ENCODE measurements around the gene SLC6A13. TPM values are rescaled to one million over a fixed set of nuclear protein-coding genes. Genes with fewer than 3 reads are reported as not detected.

SLC6A13 gene
- total and polyA plus RNA-seq, 2 donors (not counting 1 experiment from before 2014, with no cell fraction given): 0.22 to 0.54 TPM

- 61% methylated on average over 12 of the region's 16 CpGs for WGBS (ENCODE audit: insufficient coverage)
- Mint-ChIP-seq H3K27me3 (peaks cover 31% of the 10 kb centered on the region), H3K27ac (no peak overlapping the region), H3K4me1 (no peaks in the 10 kb centered on the region), H3K9me3 (ENCODE audit: insufficient read depth) (peaks cover 2% of the 10 kb centered on the region), H3K4me3 (no peak overlapping the region)
- Histone ChIP-seq H2AFZ (ENCODE audit: insufficient read depth, low read depth, low read length, poor library complexity, severe bottlenecking) (no peak overlapping the region), H3K4me2 (replicated peaks; ENCODE audit: low read depth, low read length, poor library complexity, severe bottlenecking) (no peak overlapping the region), H4K20me1 (ENCODE audit: control insufficient read depth, insufficient read depth, low read length, poor library complexity, severe bottlenecking) (no peaks in the 10 kb centered on the region), H3K79me2 (ENCODE audit: control insufficient read depth, insufficient read depth, low read length) (no peaks in the 10 kb centered on the region), H3K27me3 (replicated peaks in 1 of 4; ENCODE audit: control extremely low read depth in 1 of 4, control insufficient read depth in 3 of 4, insufficient read depth in 4 of 4, low read length in 3 of 4) (peaks cover 0 to 34% (median 6%) of the 10 kb centered on the region in 4 experiments), H3K4me3 (ENCODE audit: control extremely low read depth in 1 of 5, extremely low read depth in 1 of 5, insufficient read depth in 1 of 5, low read depth in 2 of 5, low read length in 4 of 5) (no peak overlapping the region), H3K27ac (ENCODE audit: low read length in 2 of 2) (no peak overlapping the region), H3K9ac (ENCODE audit: low read length) (no peak overlapping the region), H3K4me1 (ENCODE audit: control insufficient read depth in 2 of 2, insufficient read depth in 2 of 2, low read length in 2 of 2) (peaks cover 0 to 3% of the 10 kb centered on the region in 2 donors), H3K36me3 (replicated peaks in 1 of 2; ENCODE audit: control extremely low read depth in 1 of 2, control insufficient read depth in 1 of 2, extremely low read depth in 1 of 2, insufficient read depth in 2 of 2, low read length in 1 of 2) (no peaks in the 10 kb centered on the region), H3K9me3 (ENCODE audit: control extremely low read depth in 1 of 3, control insufficient read depth in 2 of 3, insufficient read depth in 1 of 3, low read length in 2 of 3) (peaks cover 0 to 11% (median 0%) of the 10 kb centered on the region in 3 donors)
- ATAC-seq (ENCODE audit: low read depth) (no peak), DNase-seq (no peak)
- no peak for TF ChIP-seq CTCF (IDR thresholded peaks at IDR 0.05)
- TF ChIP-seq EZH2 (IDR thresholded peaks at IDR 0.05; ENCODE audit: borderline replicate concordance, insufficient read depth, low read depth, low read length, poor library complexity, severe bottlenecking): no peak
- POLR2A ChIA-PET: no interaction called here
- intact Hi-C loops (cut with micrococcal nuclease): no loop called here
- CTCF ChIA-PET: no interaction called here
Observed at GRCh38 chr12:203074-203461, 59.6 kb downstream of the SLC6A13 start.

GRCh38 chr12:202081-202731, 60.4 kb downstream of the SLC6A13 start:
- H3K27me3 Mint-ChIP-seq: peaks cover 25% of the 10 kb centered on the region
- peaks cover 0 to 34% (median 6%) of the 10 kb centered on the region in 4 experiments for H3K27me3 ChIP-seq (replicated peaks in 1 of 4; ENCODE audit: control extremely low read depth in 1 of 4, control insufficient read depth in 3 of 4, insufficient read depth in 4 of 4, low read length in 3 of 4)
- H3K4me2 ChIP-seq (replicated peaks; ENCODE audit: low read depth, low read length, poor library complexity, severe bottlenecking): no peak overlapping the region
- no peak overlapping the region for H2AFZ ChIP-seq (ENCODE audit: insufficient read depth, low read depth, low read length, poor library complexity, severe bottlenecking)
- H3K36me3 ChIP-seq (replicated peaks in 1 of 2; ENCODE audit: control extremely low read depth in 1 of 2, control insufficient read depth in 1 of 2, extremely low read depth in 1 of 2, insufficient read depth in 2 of 2, low read length in 1 of 2): no peaks in the 10 kb centered on the region
- DNase-seq (no peak), ATAC-seq (ENCODE audit: low read depth) (no peak)
- no peaks in the 10 kb centered on the region for H3K79me2 ChIP-seq (ENCODE audit: control insufficient read depth, insufficient read depth, low read length)
- H3K4me1 ChIP-seq (ENCODE audit: control insufficient read depth in 2 of 2, insufficient read depth in 2 of 2, low read length in 2 of 2): peaks cover 0 to 3% of the 10 kb centered on the region in 2 donors
- no peak overlapping the region for H3K27ac ChIP-seq (ENCODE audit: low read length in 2 of 2)
- no peaks in the 10 kb centered on the region for H3K4me1 Mint-ChIP-seq
- H3K9me3 Mint-ChIP-seq (ENCODE audit: insufficient read depth): peaks cover 2% of the 10 kb centered on the region
- CTCF ChIA-PET: no interaction called here
- no peak overlapping the region for H3K9ac ChIP-seq (ENCODE audit: low read length)
- TF ChIP-seq EZH2 (IDR thresholded peaks at IDR 0.05; ENCODE audit: borderline replicate concordance, insufficient read depth, low read depth, low read length, poor library complexity, severe bottlenecking): no peak
- no peak for TF ChIP-seq CTCF (IDR thresholded peaks at IDR 0.05)
- 65% methylated on average over 14 of the region's 15 CpGs for WGBS (ENCODE audit: insufficient coverage)
- peaks cover 0 to 11% (median 0%) of the 10 kb centered on the region in 3 donors for H3K9me3 ChIP-seq (ENCODE audit: control extremely low read depth in 1 of 3, control insufficient read depth in 2 of 3, insufficient read depth in 1 of 3, low read length in 2 of 3)
- no peak overlapping the region for H3K27ac Mint-ChIP-seq
- H3K4me3 Mint-ChIP-seq: no peak overlapping the region
- POLR2A ChIA-PET: no interaction called here
- H4K20me1 ChIP-seq (ENCODE audit: control insufficient read depth, insufficient read depth, low read length, poor library complexity, severe bottlenecking): no peaks in the 10 kb centered on the region
- H3K4me3 ChIP-seq (ENCODE audit: control extremely low read depth in 1 of 5, extremely low read depth in 1 of 5, insufficient read depth in 1 of 5, low read depth in 2 of 5, low read length in 4 of 5): no peak overlapping the region
- intact Hi-C loops (cut with micrococcal nuclease): no loop called here

Data from B cell (primary cell).